ENCODE measurements around the gene EXT2. TPM values are rescaled to one million over a fixed set of nuclear protein-coding genes. Genes with fewer than 3 reads are reported as not detected.

EXT2 gene
- total RNA-seq, 1 experiment from 2014 or later = 259 TPM

DNA sequence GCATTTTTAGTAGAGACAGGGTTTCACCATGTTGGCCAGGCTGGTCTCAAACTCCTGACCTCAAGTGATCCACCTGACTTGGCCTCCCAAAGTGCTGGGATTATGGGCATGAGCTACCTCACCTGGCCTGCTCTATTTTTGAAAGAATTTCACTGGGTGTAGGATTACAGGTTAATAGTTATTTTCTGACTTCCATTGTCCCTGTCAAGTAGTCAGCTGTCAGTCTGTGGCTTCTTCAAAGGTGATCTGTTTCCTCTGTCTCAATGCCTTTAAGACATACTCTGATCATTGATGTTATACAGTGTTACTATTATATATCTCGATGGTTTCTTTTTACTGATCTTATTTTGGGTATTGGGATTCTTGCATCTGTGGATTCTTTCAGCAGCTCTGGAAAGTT is 10.1 kb upstream of the EXT2 start:
- no peak for DNase-seq (ENCODE audit: low read depth)

- no peak for DNase-seq (ENCODE audit: low read depth)
These were observed 7.1 kb upstream of the EXT2 start for GRCh38 chr11:44088377-44088776.

DNA sequence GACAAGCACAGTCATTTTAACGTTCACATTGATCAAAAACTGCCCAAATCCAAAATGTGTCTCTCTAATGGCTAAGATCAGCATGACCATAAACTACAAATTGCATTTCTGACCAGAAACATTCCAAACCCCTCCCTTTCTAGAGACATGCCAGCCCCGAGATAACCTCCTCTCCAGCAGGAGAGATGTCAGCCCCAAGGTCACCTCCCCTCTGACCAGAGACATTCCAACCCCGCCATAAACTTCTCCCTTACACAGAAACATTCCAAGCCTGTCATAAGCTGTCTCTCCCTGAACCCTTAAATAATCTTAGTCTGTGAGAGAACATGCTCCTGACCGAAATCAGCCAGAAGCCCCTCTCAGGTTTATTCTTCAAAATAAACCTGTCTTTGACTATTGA is 6.6 kb upstream of the EXT2 start:
- DNase-seq (ENCODE audit: low read depth) = no peak

- DNase-seq (ENCODE audit: low read depth) = no peak
These were observed 4.9 kb upstream of the EXT2 start for GRCh38 chr11:44090539-44090938.

GRCh38 chr11:44094260-44094868 is 1.1 kb upstream of the EXT2 start:
- DNase-seq (ENCODE audit: low read depth) = peak; percentile 84

- DNase-seq (ENCODE audit: low read depth) = peak; percentile 72
These were observed 1.1 kb downstream of the EXT2 start for GRCh38 chr11:44096360-44097185.

DNA sequence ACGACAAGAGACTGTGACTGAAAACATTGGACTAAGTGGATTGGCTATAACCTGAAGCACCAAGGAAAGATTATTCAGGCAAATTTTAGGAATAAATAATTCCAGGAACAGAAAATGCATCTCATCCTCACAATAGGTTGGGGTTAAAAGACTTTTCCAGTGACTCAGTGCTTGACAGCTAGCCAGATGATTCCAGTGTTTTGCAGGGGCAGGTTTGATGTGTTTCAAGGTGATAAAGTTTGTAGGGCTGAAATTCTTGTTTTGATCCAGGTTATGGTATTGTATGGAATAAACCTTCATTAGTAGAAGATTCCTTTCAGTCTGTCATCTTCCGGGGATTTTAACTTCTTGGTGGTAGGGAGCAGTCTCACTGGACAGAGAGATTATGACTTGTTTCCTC is 2.3 kb downstream of the EXT2 start:
- peak; percentile 49 for DNase-seq (ENCODE audit: low read depth)

DNA sequence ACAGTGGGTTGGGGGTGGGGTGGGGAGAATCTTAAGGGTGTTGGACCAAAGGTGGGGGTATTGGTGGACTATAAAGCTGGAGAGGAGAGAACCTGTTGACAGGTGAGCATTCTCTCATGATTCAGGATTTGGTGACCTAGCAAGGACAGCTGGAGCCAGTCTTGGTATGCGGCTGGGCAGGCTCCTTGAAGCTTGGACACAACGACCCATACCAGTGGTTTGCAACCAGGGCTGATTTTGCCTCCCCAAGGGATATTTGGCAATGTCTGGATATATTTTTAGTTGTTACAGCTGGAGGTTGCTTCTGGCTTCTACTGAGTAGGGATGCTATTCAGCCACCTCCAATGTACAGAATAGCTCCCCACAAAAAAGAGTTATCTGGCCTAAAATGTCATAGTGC is 5.6 kb downstream of the EXT2 start:
- no peak for DNase-seq (ENCODE audit: low read depth)

GRCh38 chr11:44104481-44105294 is 9.2 kb downstream of the EXT2 start:
- peak; percentile 10 for DNase-seq (ENCODE audit: low read depth)

DNA sequence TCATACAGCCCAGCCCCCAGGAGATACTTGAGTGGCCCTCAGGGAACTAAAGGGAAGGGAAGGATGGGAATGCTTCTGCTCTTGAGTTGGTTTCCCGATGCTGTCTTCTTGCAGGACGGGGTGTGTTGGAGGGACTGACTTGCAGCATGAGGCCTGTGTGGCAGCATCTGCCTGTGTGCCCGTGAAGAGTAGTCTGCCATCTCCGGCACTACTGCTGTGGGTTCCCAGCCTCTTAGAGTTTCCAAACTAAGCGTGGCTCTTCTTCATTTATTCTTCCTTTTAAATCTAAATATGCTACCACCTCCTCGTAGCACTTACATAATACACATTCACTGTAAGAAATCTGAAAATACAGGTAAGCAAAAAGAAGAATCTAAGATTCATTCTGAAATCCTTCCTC is 12.8 kb downstream of the EXT2 start:
- no peak for DNase-seq (ENCODE audit: low read depth)

DNA sequence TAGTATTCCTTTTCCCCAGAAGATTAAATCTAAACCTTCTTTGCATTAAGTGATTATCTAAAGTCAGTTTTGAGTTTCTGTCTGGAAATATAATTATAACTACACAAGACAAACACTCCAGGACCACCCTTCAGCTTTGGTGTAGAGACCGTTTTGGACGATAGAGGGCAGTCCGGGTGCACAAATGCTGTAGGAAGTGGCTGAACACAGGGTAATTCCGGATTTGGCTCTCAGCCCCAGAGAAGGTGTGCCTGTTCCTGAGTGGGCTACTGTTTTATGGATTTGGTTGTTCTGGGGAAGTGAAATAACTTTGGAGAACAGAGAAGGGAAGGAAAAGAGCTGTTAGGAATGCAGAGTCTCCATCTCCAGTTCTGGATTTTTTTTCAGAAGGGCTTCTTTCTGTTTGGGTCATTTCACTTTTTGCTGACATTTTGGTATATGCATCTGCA is 14.8 kb downstream of the EXT2 start:
- DNase-seq (ENCODE audit: low read depth) = peak; percentile 57

DNA sequence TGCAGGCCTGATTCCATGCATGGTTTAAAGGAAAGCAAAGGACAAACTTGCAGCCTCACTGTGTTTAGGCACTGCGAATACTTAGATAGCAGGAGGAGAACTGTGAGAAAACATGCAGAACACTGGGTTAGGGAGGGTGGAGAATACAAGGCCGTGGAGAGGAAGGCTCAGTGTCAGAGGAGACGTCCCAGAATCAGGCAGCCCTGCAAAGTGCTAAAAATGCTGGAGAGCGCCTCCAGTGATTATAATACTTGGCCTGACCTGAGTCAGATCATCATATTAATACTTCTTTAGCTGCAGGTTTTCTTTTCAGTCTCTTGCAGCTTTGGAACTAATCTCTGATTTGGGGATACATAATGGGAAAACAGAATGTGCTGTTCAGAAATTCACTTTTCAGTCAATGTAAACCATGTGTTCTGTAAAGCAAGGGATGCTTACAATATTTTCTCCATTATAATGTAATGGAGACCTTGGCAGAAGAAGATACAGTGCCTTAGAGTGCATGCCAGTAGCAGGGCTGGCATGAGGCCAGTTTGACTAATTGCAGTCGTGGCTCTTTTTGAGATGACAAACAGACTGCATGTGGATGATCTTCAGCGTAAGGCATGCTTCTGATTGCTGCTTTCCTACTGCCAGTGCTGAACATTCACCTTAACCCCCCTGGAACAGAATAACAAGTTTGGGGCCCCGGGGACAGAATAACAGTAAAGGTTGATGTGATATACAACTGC is 16.8 kb downstream of the EXT2 start:
- DNase-seq (ENCODE audit: low read depth) = peak; percentile 78

- DNase-seq (ENCODE audit: low read depth) = no peak
These were observed 17.5 kb downstream of the EXT2 start for GRCh38 chr11:44113018-44113417.

- DNase-seq (ENCODE audit: low read depth) = no peak
These were observed 18.1 kb downstream of the EXT2 start for GRCh38 chr11:44113572-44113971.

GRCh38 chr11:44116234-44116830 is 20.9 kb downstream of the EXT2 start:
- DNase-seq (ENCODE audit: low read depth) = no peak

DNA sequence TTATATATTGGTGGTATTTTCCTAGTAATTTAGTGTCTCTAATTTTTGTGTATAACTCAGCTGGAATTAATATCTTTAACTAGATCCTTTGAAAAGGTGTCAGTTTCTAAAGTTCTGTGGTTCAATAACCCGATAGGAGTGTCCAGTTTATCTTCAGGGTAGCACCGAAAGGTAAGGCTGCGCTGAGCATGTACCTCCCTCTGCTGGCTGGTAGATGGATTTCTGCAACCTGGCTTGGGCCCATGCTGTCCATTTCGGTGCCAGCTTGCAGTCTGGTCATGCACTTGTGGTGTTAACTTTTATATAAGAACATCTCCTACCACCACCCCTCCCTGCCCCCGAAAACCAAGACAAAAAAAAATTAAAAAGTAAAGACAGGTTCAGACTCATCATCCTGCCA is 24.7 kb downstream of the EXT2 start:
- DNase-seq (ENCODE audit: low read depth) = no peak

DNA sequence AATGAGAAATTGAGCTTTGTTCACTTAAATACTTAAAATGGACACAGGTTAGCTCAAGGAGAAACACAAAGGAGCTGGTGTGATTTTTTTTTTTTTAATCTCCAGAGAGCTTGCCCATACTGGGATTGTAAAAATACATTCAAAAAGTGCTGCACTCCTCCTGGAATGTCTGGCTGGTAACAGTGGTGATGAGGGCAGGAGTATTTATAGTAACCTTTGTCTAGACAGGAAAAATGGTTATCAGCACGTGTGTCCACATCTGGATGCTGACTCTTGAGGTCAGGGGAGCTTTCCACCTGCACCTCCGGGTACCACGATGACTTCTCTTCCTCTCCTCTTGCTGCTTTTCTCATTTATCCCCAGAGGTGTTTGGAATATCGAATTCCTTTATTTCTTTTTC is 30.1 kb downstream of the EXT2 start:
- no peak for DNase-seq (ENCODE audit: low read depth)

- no peak for DNase-seq (ENCODE audit: low read depth)
These were observed 30.8 kb downstream of the EXT2 start for GRCh38 chr11:44126304-44126703.

GRCh38 chr11:44127130-44127529 is 31.7 kb downstream of the EXT2 start:
- DNase-seq (ENCODE audit: low read depth) = no peak

DNA sequence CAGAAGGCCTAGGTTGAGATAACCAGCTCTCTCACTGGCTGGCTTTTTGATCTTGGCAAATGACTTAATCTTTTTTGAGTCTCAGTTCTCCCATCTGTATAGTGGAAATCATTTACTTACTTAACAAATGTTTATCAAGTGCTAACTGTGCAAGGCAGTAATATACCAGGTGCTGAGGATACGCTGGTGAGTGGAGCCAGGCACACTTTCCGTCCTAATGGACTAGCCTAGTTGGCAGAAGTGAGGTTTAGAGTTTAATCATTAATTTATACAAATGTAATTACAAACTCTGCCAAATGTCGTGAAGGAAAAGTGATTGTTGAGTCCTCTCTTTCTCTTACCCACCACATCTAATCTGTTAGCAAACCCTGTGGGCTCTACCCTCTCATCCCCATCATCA is 33.3 kb downstream of the EXT2 start:
- DNase-seq (ENCODE audit: low read depth) = no peak

GRCh38 chr11:44130751-44131150 is 35.3 kb downstream of the EXT2 start:
- DNase-seq (ENCODE audit: low read depth) = no peak

Data from M059J (cell line).